ENCODE results near the gene SLC2A9.

DNA sequence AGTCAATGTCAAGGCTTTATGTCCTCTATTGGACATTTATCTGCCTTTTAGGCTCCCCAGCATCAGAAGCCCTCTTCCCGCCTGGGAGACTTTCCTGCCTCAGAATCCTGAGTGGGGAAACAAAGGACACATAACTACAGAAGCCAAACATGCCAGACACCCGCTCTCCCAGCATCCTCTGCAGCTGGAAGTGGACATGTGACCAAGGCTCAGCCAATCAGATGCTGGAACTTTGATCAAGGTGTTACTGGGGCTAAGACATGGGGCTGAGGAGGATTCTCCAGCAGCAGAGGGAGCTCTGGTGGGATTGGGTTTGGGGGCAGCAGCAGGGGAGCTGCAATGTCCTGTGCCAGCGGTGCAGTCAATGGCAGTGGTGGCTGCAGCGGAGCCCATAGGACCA, 19.5 kb downstream of the SLC2A9 start:
- TF ChIP-seq SUZ12 (IDR thresholded peaks at IDR 0.05; ENCODE audit: extremely low read depth, insufficient read depth, insufficient read length) (no peak), YY1 (IDR thresholded peaks at IDR 0.05; ENCODE audit: insufficient read depth, insufficient read length) (no peak), ZNF274 (IDR thresholded peaks at IDR 0.05; ENCODE audit: low read depth, low read length) (no peak)

Measured in NT2/D1 (cell line).